A549 (cell line): ENCODE results near the gene EYA2.

ENCODE experiments used
- CBX8 ChIP-seq: fragments of 200-600 bp; sonication (generic); IDR thresholded peaks from 2 replicates; pipeline ENCODE4 v1.6.1; 2016
- CHD2 ChIP-seq: fragments of 150-350 bp; IDR thresholded peaks from 2 replicates; pipeline ENCODE4 v1.6.1; 2014; ENCODE audit warnings: low read length; ENCODE audit not compliant: partially characterized antibody
- CTCF ChIP-seq: fragments of >200 bp; sonication (Bioruptor Twin); formaldehyde crosslinking; IDR thresholded peaks from 3 replicates; pipeline ENCODE4 v1.5.1; 2016
- EP300 ChIP-seq, 2 experiments: fragments of >200 bp; sonication (Bioruptor Twin); formaldehyde crosslinking; IDR thresholded peaks; 2 replicates in 1 of 2; 3 replicates in 1 of 2; pipeline ENCODE4 v1.6.1; 2016 to 2017
- NPAS2 ChIP-seq: fragments of 250-450 bp; sonication (Bioruptor Pico); IDR thresholded peaks from 2 replicates; pipeline ENCODE4 v1.8.0; 2022; ENCODE audit warnings: mild to moderate bottlenecking, moderate library complexity, borderline replicate concordance
- POLR2A ChIP-seq: IDR thresholded peaks from 2 replicates; pipeline ENCODE4 v1.6.1; 2012; ENCODE audit warnings: mild to moderate bottlenecking, low read length
- TF ChIP-seq, protein P1 (sequence below): IDR thresholded peaks from 2 replicates; pipeline ENCODE4 v1.6.1; 2012

DNA sequence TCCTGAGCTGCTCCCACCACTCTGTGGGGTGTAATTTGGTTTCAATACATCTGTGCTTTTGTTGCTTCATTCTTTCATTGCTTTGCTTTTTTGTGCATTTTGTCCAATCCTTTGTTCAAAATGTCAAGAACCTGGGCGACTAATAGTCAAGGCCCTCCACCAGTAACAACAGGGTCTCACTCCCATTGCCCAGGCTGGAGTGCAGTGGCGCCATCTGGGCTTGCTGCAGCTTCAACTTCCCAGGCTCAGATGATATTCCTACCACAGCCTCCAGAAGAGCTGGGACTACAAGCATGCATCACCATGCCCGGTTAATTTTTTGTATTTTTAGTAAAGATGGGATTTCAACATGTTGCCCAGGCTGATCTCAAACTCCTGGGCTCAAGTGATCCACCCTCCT, 169.2 kb downstream of the EYA2 start:
- TF ChIP-seq CTCF (no peak), EP300 (IDR thresholded peaks at IDR 0.05) (no peak), CBX8 (no peak), NPAS2 (CRISPR knock-in tag) (no peak), CHD2 (no peak), POLR2A (no peak)
- TF ChIP-seq, protein P1, sequence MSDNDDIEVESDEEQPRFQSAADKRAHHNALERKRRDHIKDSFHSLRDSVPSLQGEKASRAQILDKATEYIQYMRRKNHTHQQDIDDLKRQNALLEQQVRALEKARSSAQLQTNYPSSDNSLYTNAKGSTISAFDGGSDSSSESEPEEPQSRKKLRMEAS, result no peak
